ENCODE data around the gene TET3. TPM values are rescaled to one million over a fixed set of nuclear protein-coding genes. Genes with fewer than 3 reads are reported as not detected.

TET3 gene
- total and polyA plus RNA-seq, 2 donors (not counting 1 experiment from before 2014, with no cell fraction given) = 2.1 to 3.1 TPM

GRCh38 chr2:73979686-73980085 lies 5.0 kb upstream of the TET3 start:
- Histone ChIP-seq H3K4me3 (replicated peaks in 1 of 4; ENCODE audit: control extremely low read depth in 1 of 4, insufficient read depth in 1 of 4, low read depth in 3 of 4, low read length in 4 of 4) (no peak overlapping the region), H3K4me2 (ENCODE audit: extremely low read depth, insufficient read depth, low read length) (no peak overlapping the region), H2AFZ (ENCODE audit: low read length) (no peak overlapping the region)

GRCh38 chr2:73980566-73980965 lies 4.1 kb upstream of the TET3 start:
- H3K79me2 ChIP-seq (ENCODE audit: control insufficient read depth, insufficient read depth, low read length) = no peaks in the 10 kb centered on the region
- TF ChIP-seq EZH2 (IDR thresholded peaks at IDR 0.05; ENCODE audit: low read length, missing control alignments) (no peak), CTCF (conservative IDR thresholded peaks at IDR 0.05 in 1 of 2, IDR thresholded peaks at IDR 0.05 in 1 of 2; ENCODE audit: low read depth in 1 of 2, low read length in 2 of 2) (no peak)
- no peaks in the 10 kb centered on the region for H3K27me3 ChIP-seq (ENCODE audit: control insufficient read depth, insufficient read depth, low read length)
- H3K4me2 ChIP-seq (ENCODE audit: extremely low read depth, insufficient read depth, low read length) = peak overlapping the region; percentile 82
- no peak overlapping the region for H2AFZ ChIP-seq (ENCODE audit: low read length)
- no peak overlapping the region for H3K27ac ChIP-seq (ENCODE audit: insufficient read depth, low read length)
- no peaks in the 10 kb centered on the region for H3K36me3 ChIP-seq (ENCODE audit: control insufficient read depth, insufficient read depth, low read length)
- H3K9ac ChIP-seq (ENCODE audit: insufficient read depth, low read length) = no peak overlapping the region
- no peaks in the 10 kb centered on the region for H3K9me3 ChIP-seq (ENCODE audit: control insufficient read depth, insufficient read depth, low read depth, low read length)
- H3K4me1 ChIP-seq (ENCODE audit: control insufficient read depth, extremely low read depth, insufficient read depth, low read length) = peaks cover 7% of the 10 kb centered on the region
- DNase-seq (ENCODE audit: low read depth in 2 of 2) = no peak
- H4K20me1 ChIP-seq (ENCODE audit: control insufficient read depth, extremely low read depth, insufficient read depth, low read length) = no peaks in the 10 kb centered on the region
- H3K4me3 ChIP-seq (replicated peaks in 1 of 4; ENCODE audit: control extremely low read depth in 1 of 4, insufficient read depth in 1 of 4, low read depth in 3 of 4, low read length in 4 of 4) = peak overlapping the region; percentile 23 to 59 (median 52)

More at GRCh38 chr2:73979686-73980085, 5.0 kb upstream of the TET3 start:
- Histone ChIP-seq H3K9me3 (ENCODE audit: control insufficient read depth, insufficient read depth, low read depth, low read length) (no peaks in the 10 kb centered on the region), H3K27me3 (ENCODE audit: control insufficient read depth, insufficient read depth, low read length) (no peaks in the 10 kb centered on the region), H4K20me1 (ENCODE audit: control insufficient read depth, extremely low read depth, insufficient read depth, low read length) (no peaks in the 10 kb centered on the region), H3K27ac (ENCODE audit: insufficient read depth, low read length) (no peak overlapping the region), H3K36me3 (ENCODE audit: control insufficient read depth, insufficient read depth, low read length) (no peaks in the 10 kb centered on the region), H3K4me1 (ENCODE audit: control insufficient read depth, extremely low read depth, insufficient read depth, low read length) (peaks cover 7% of the 10 kb centered on the region), H3K9ac (ENCODE audit: insufficient read depth, low read length) (no peak overlapping the region), H3K79me2 (ENCODE audit: control insufficient read depth, insufficient read depth, low read length) (no peaks in the 10 kb centered on the region)
- peak; percentile 84 to 91 for DNase-seq (ENCODE audit: low read depth in 2 of 2)
- TF ChIP-seq CTCF (conservative IDR thresholded peaks at IDR 0.05 in 1 of 2, IDR thresholded peaks at IDR 0.05 in 1 of 2; ENCODE audit: low read depth in 1 of 2, low read length in 2 of 2) (no peak), EZH2 (IDR thresholded peaks at IDR 0.05; ENCODE audit: low read length, missing control alignments) (no peak)

GRCh38 chr2:73981081-73982001 lies 3.4 kb upstream of the TET3 start:
- H2AFZ ChIP-seq (ENCODE audit: low read length) = peak overlapping the region; percentile 88
- no peaks in the 10 kb centered on the region for H3K79me2 ChIP-seq (ENCODE audit: control insufficient read depth, insufficient read depth, low read length)
- H3K4me2 ChIP-seq (ENCODE audit: extremely low read depth, insufficient read depth, low read length) = peak overlapping the region; percentile 82
- H3K4me3 ChIP-seq (replicated peaks in 1 of 4; ENCODE audit: control extremely low read depth in 1 of 4, insufficient read depth in 1 of 4, low read depth in 3 of 4, low read length in 4 of 4) = peak overlapping the region; percentile 23 to 59 (median 52)
- H3K27ac ChIP-seq (ENCODE audit: insufficient read depth, low read length) = peak overlapping the region; percentile 42
- H3K4me1 ChIP-seq (ENCODE audit: control insufficient read depth, extremely low read depth, insufficient read depth, low read length) = peaks cover 12% of the 10 kb centered on the region
- no peak for TF ChIP-seq CTCF (conservative IDR thresholded peaks at IDR 0.05 in 1 of 2, IDR thresholded peaks at IDR 0.05 in 1 of 2; ENCODE audit: low read depth in 1 of 2, low read length in 2 of 2)
- TF ChIP-seq EZH2 (IDR thresholded peaks at IDR 0.05; ENCODE audit: low read length, missing control alignments) = no peak
- H3K36me3 ChIP-seq (ENCODE audit: control insufficient read depth, insufficient read depth, low read length) = no peaks in the 10 kb centered on the region
- H3K9ac ChIP-seq (ENCODE audit: insufficient read depth, low read length) = no peak overlapping the region
- H4K20me1 ChIP-seq (ENCODE audit: control insufficient read depth, extremely low read depth, insufficient read depth, low read length) = no peaks in the 10 kb centered on the region
- H3K9me3 ChIP-seq (ENCODE audit: control insufficient read depth, insufficient read depth, low read depth, low read length) = no peaks in the 10 kb centered on the region
- no peak for DNase-seq (ENCODE audit: low read depth in 2 of 2)
- H3K27me3 ChIP-seq (ENCODE audit: control insufficient read depth, insufficient read depth, low read length) = no peaks in the 10 kb centered on the region
